Activated T-cell treated with anti-CD3 and anti-CD28 coated beads for 1 hour (primary cell): Measurements from ENCODE around the gene KCNMB2.

Experiments used
- DNase-seq: peaks from one replicate; pipeline ENCODE4 v3.0.0-alpha.2; 2020; ENCODE audit warnings: low read depth

KCNMB2 gene

DNA sequence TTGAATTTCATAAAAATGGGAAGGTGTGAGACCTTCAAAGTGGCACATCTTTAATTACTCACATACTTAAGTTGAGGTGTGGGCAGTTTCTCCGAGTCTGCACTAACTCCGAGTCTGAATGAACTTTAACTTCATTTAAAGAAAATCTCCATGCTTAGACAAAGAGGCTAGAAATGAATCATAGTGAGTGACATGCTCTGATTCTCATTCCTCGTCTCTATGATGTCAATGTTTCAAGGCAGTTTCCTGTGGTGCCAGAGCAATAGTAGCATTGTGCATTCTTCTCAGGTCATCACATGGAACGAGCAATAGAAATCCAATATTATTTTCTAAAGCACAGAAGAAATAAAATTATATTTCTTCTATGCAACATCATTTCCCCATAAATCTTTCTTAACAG lies 224.8 kb downstream of the KCNMB2 start:
- DNase-seq: no peak

DNA sequence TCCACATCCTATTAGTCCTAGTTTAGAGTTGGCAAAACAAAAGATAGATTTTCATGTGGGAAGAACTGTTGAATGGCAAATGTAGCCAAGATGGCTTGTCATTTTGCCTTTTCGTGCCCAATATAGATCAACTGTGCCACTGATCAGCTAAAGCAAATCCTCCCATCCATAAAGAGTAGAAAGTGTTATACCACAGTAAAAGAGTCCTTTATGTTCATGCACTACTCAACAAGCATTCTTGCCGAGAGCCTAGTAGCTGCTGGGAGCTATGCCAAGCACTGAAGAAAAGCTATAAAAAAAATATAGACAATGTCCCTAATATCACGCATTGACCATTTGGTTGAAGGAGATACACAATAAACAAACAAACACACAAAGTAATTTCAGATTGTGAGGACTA lies 225.2 kb downstream of the KCNMB2 start:
- DNase-seq: no peak

GRCh38 chr3:178762385-178762784 lies 226.1 kb downstream of the KCNMB2 start:
- no peak for DNase-seq

GRCh38 chr3:178765472-178765871 lies 229.2 kb downstream of the KCNMB2 start:
- no peak for DNase-seq

GRCh38 chr3:178767581-178767980 lies 231.3 kb downstream of the KCNMB2 start:
- no peak for DNase-seq

DNA sequence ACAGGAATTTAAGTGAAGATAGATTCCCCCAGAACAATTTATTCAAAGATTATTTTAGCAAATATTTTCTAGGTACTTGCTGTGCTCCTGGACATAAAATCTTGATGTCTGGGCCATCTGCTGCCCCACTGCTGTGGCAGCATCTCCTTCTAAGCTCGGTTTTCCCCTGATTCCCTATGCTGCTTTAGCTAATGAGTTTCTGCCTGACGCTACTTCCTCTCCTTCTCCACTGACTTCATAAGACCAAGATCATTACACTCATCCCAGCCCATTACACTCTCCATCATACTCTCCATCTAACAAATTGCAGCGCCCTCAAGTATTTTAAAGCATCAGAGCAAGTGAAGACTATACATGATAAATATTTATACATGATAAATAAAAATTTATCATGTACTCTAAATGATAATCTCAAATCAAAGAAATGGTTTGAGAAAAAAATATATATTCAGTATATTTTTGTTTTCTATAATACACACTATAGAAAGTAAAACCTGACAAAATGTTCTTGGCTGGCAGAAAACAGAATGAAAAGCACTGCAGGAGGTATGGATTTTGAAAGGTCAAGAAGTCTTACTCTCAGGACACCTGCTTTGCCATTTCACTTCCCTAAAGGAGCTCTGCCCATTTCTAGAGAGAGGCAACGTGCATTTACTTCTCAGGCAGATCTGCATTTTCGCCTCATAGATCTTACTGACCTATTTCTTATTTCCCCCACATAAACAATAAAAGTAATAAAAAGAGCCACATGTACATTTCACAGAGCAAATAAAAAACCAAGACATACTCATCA lies 232.0 kb downstream of the KCNMB2 start:
- DNase-seq: no peak

- DNase-seq: no peak
Observed at GRCh38 chr3:178771511-178771910, 235.3 kb downstream of the KCNMB2 start.

DNA sequence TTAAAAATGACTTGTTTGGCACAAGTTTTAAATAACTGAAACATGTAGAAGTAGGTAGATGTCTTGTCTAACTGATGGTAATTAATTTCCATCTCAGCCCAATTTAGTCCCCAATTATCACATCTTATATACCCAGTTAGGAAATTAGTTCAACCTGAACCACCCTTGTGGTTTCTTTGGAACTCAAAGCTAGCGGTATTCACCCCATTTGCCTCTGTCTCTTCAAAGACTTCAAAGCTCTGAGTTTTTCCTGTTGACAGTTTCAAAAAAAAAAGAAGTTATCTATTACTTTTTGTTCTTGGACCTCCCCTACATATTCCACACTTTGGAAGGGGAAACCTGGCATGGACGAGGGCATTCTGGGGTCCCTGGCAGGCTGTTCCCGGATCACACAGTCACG lies 236.5 kb downstream of the KCNMB2 start:
- no peak for DNase-seq

DNA sequence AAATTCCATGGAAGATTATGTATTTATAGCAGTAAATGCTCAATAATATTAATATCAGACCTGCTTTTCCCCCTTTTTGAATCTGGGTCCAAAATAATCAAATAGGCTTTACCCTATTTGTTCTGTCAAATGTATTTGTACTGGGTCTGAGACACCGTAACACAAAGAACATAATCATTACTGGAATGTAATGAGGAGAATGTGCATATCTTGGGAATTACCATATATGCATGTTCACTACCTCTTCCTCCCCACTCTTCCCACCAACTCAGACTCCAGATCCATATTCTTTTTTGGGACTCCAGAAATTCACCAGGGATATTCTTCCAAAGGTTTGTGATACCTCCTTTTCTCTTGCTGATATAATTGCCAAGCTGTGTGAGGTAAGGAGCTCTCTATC lies 237.1 kb downstream of the KCNMB2 start:
- no peak for DNase-seq

GRCh38 chr3:178777718-178778411 lies 241.6 kb downstream of the KCNMB2 start:
- DNase-seq: no peak

DNA sequence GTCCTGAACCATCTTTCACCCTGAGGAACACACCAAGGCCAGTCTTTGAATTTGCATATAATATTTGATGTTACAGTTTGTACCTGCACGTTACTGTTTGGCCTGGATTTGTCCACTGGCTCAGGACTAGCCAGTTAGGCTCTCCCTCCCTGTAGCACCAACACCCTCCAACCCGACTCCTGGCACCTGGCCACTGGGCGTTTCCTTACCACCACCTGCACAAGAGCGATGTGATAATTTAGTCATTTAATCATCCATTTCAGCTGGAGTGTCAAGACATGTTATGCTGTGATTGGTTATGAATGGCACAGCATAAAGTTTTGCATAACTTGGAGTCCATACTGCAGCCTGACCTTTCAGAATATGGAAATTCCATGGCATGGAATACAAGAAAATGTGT lies 242.4 kb downstream of the KCNMB2 start:
- no peak for DNase-seq

DNA sequence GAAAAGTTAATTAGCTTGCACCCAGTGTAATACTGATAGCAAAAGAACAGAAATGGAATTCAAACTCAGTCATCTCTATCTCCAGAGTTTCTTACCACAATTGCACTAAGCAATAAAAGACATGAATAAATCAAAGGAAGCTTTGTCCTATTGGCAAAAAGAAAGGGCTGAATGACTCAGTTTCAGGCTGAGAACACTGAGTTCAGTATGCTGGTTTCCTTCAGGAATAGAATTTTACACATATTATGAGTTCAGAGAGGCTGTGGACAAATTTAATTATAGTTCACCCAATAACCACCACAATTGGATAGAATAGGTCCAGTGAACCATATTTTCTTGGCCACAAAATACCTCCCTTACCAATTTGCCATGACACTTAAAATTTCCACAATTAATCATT lies 249.7 kb downstream of the KCNMB2 start:
- no peak for DNase-seq

DNA sequence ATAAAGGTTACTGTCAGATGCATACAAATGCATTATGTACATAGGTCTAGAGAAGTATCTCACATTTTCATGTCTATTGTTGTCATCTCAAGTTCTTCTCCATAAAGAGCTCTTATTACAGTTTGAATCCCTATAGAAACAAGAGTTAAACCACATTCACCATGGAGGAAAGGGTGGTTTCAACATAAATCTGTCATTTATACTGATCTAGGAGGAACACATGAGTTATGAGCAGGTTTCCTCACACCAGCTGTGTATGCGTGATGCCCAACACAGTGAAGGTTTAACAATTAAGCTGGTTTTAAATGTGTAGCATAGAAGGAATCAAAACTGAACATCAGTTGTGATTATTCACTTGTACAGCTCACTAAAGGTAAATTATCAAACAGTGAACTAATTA lies 251.7 kb downstream of the KCNMB2 start:
- DNase-seq: no peak

DNA sequence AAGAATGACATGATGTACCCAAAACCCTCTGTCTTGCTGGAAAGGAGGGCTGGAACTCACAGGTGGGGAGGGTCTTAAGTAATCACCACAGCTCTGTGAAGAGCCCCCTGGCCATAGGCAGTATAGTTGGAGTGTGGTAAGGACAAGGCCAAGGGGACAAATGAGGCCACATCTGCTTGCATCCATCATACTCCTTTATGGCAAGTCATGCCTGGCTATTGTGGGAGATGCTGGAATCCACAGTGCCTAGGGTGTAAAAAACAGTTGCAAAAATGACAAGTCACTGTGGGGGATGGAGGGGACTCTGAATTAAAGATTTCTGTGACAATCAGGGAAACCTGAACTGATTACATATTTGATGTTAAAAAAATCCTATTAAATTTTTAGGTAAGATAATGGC lies 258.5 kb downstream of the KCNMB2 start:
- no peak for DNase-seq

GRCh38 chr3:178795349-178795748 lies 259.1 kb downstream of the KCNMB2 start:
- no peak for DNase-seq

DNA sequence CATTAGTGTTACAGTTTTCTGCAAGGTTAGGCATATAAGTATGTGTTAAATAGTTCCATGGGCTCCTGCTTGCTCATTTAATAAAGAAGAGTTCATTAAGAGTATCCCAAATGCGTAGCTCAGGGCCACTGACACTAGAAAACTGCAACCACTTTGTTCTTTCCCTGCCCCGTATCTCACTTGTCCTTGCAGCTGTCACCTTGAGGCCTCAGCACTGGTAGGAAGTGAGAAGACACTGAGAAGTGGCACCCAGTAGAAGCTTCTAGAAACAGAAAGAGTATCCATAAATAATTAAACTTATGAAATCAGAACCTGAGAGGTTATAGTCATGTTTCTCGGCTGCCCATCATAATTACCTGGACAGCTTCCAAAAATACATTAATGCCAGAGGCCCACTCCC lies 266.0 kb downstream of the KCNMB2 start:
- DNase-seq: no peak

GRCh38 chr3:178802993-178803693 lies 266.9 kb downstream of the KCNMB2 start:
- no peak for DNase-seq

DNA sequence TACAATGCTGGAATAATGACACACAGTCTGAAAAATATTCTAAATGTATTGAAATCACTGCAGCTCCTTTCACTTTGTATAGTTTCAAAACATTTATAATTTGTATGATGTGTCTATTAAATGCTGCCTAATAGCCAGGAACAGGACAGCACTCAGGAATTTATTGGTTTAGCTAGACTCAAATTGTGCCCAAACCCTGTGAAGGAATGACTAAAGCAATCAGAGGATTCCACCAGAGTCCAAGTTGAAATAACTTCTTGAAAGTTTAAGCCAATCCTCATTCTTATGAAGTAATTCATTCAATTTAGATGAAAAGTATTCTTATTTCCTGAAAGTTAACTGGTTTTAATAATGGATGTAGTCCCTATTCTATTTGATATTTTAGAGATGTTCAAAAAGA lies 268.4 kb downstream of the KCNMB2 start:
- no peak for DNase-seq

- no peak for DNase-seq
Observed at GRCh38 chr3:178805741-178806140, 269.5 kb downstream of the KCNMB2 start.

GRCh38 chr3:178806651-178807050 lies 270.4 kb downstream of the KCNMB2 start:
- DNase-seq: no peak

- no peak for DNase-seq
Observed at GRCh38 chr3:178807694-178808093, 271.5 kb downstream of the KCNMB2 start.

DNA sequence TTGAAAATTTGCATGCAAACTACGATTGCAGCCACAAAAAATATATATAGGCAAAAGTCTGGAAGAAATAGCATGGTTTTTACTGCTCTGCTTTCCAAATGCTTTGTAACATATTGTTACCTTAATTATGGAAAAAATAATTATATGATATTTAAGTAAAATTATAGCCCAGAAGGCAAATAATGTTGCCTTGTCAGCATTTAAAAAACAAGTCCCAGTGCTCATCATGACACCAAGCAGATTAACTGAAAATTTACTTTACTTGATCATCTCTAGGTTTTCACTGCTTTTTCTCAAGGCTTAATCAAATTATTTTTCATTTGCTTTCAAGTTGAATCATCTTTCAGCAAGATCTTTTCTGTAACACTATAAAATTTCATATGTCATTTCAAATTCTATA lies 272.5 kb downstream of the KCNMB2 start:
- DNase-seq: no peak

- DNase-seq: no peak
Observed at GRCh38 chr3:178810181-178810580, 273.9 kb downstream of the KCNMB2 start.
